Stimulated activated CD8-positive, alpha-beta memory T cell treated with anti-CD3 and anti-CD28 coated beads, Interleukin-7, amount 100 ng/mL, for 24 hours (primary cell): ENCODE measurements around the gene DYRK1A.

Source experiments
- DNase-seq: peaks from one replicate; pipeline ENCODE4 v3.0.0-alpha.2; 2020; ENCODE audit warnings: low read depth

The DYRK1A gene

GRCh38 chr21:37419228-37419906 is 52.8 kb downstream of the DYRK1A start:
- DNase-seq, result no peak

GRCh38 chr21:37421306-37421705 is 54.7 kb downstream of the DYRK1A start:
- no peak for DNase-seq

- no peak for DNase-seq
Observed at GRCh38 chr21:37422382-37422781, 55.8 kb downstream of the DYRK1A start.

- no peak for DNase-seq
Observed at GRCh38 chr21:37423103-37423502, 56.5 kb downstream of the DYRK1A start.

- no peak for DNase-seq
Observed at GRCh38 chr21:37424396-37424795, 57.8 kb downstream of the DYRK1A start.

- DNase-seq, result no peak
Observed at GRCh38 chr21:37425001-37425400, 58.4 kb downstream of the DYRK1A start.

- no peak for DNase-seq
Observed at GRCh38 chr21:37425684-37426083, 59.1 kb downstream of the DYRK1A start.

- DNase-seq, result no peak
Observed at GRCh38 chr21:37427221-37427620, 60.6 kb downstream of the DYRK1A start.

GRCh38 chr21:37429356-37429755 is 62.8 kb downstream of the DYRK1A start:
- no peak for DNase-seq

- no peak for DNase-seq
Observed at GRCh38 chr21:37430184-37430821, 63.7 kb downstream of the DYRK1A start.

GRCh38 chr21:37431243-37431642 is 64.7 kb downstream of the DYRK1A start:
- no peak for DNase-seq

GRCh38 chr21:37432710-37433455 is 66.3 kb downstream of the DYRK1A start:
- DNase-seq, result no peak

GRCh38 chr21:37433456-37433840 is 66.9 kb downstream of the DYRK1A start:
- no peak for DNase-seq

GRCh38 chr21:37435120-37435519 is 68.5 kb downstream of the DYRK1A start:
- DNase-seq, result no peak

GRCh38 chr21:37435711-37436110 is 69.1 kb downstream of the DYRK1A start:
- no peak for DNase-seq

- no peak for DNase-seq
Observed at GRCh38 chr21:37436174-37436573, 69.6 kb downstream of the DYRK1A start.

GRCh38 chr21:37437376-37438080 is 71.0 kb downstream of the DYRK1A start:
- DNase-seq, result no peak

- no peak for DNase-seq
Observed at GRCh38 chr21:37443683-37444082, 77.1 kb downstream of the DYRK1A start.

- no peak for DNase-seq
Observed at GRCh38 chr21:37445228-37445627, 78.7 kb downstream of the DYRK1A start.

- no peak for DNase-seq
Observed at GRCh38 chr21:37446552-37446951, 80.0 kb downstream of the DYRK1A start.

GRCh38 chr21:37447288-37447936 is 80.8 kb downstream of the DYRK1A start:
- DNase-seq, result no peak

GRCh38 chr21:37449302-37449937 is 82.8 kb downstream of the DYRK1A start:
- no peak for DNase-seq
